ENCODE measurements around the gene ALDOA. TPM values are rescaled to one million over a fixed set of nuclear protein-coding genes. Genes with fewer than 3 reads are reported as not detected.

Gene ALDOA
- total and polyA plus RNA-seq, 9 of the 15 experiments (the other 6 are each of a cell fraction or from before 2014, with no cell fraction given): 311 to 2,224 (median 1,293) TPM

DNA sequence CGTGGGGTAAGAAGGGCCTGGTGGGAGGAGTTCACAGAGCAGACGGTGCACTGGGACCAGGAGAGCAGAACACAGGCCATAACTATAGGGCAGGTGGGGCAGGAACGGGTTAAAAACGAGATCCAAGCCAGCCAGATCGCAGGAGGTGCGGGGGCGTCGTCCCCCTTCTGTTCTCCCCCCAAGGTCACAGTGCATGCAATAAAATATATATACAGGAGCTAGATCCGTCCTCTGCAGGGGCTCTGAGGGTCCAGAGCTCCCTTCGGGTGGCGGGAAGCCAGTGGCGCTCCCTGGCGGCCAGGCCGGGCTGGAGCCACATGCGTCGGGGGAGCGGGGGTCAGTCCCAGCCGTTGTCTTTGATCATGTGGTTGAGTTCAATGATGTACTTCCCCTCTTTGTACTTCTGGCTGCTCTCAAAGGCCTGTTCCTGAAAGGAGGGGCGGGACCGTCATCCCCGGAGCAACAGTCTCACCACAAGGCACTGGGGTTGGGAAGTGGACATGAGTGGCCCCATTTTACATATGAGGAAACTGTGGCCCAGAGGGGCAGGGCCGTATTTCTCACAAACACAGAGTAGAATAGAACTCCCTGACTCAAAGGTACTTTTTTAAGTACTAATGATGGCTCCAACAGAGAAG lies 26.9 kb downstream of the ALDOA start (continued):
- TF ChIP-seq, protein P1, sequence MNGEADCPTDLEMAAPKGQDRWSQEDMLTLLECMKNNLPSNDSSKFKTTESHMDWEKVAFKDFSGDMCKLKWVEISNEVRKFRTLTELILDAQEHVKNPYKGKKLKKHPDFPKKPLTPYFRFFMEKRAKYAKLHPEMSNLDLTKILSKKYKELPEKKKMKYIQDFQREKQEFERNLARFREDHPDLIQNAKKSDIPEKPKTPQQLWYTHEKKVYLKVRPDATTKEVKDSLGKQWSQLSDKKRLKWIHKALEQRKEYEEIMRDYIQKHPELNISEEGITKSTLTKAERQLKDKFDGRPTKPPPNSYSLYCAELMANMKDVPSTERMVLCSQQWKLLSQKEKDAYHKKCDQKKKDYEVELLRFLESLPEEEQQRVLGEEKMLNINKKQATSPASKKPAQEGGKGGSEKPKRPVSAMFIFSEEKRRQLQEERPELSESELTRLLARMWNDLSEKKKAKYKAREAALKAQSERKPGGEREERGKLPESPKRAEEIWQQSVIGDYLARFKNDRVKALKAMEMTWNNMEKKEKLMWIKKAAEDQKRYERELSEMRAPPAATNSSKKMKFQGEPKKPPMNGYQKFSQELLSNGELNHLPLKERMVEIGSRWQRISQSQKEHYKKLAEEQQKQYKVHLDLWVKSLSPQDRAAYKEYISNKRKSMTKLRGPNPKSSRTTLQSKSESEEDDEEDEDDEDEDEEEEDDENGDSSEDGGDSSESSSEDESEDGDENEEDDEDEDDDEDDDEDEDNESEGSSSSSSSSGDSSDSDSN (IDR thresholded peaks at IDR 0.05; ENCODE audit: borderline replicate concordance in 1 of 2, low read depth in 2 of 2, low read length in 2 of 2): 0 out of 4 replicates have a peak, but pooled peaks of 1 of the 2 experiments have one; percentile 18
- TF ChIP-seq ZNF644 (tag; IDR thresholded peaks at IDR 0.05; ENCODE audit: low read depth) (peak; percentile 85; the same call in 1 of the 2 replicates), PCBP1 (IDR thresholded peaks at IDR 0.05; ENCODE audit: low read depth, low read length, poor library complexity, severe bottlenecking) (no peak), YY1 (IDR thresholded peaks at IDR 0.05; ENCODE audit: borderline replicate concordance in 1 of 3, control insufficient read depth in 1 of 3, extremely low read depth in 1 of 3, insufficient read depth in 3 of 3, insufficient read length in 1 of 3, insufficient replicate concordance in 2 of 3, low read depth in 1 of 3, low read length in 2 of 3) (peak in 2 of 3 experiments; percentile 18 to 73), ZNF311 (CRISPR knock-in tag; IDR thresholded peaks at IDR 0.05) (peak; percentile 98), GTF2F1 (IDR thresholded peaks at IDR 0.05; ENCODE audit: low read depth, low read length) (no peak), ZNF23 (CRISPR knock-in tag; IDR thresholded peaks at IDR 0.05) (peak; percentile 90), TEAD1 (CRISPR knock-in tag; IDR thresholded peaks at IDR 0.05) (peak; percentile 74 to 92)
- TF ChIP-seq, protein P2, sequence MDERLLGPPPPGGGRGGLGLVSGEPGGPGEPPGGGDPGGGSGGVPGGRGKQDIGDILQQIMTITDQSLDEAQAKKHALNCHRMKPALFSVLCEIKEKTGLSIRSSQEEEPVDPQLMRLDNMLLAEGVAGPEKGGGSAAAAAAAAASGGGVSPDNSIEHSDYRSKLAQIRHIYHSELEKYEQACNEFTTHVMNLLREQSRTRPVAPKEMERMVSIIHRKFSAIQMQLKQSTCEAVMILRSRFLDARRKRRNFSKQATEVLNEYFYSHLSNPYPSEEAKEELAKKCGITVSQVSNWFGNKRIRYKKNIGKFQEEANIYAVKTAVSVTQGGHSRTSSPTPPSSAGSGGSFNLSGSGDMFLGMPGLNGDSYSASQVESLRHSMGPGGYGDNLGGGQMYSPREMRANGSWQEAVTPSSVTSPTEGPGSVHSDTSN (CRISPR knock-in tag; IDR thresholded peaks at IDR 0.05; ENCODE audit: low read depth): no peak
- TF ChIP-seq, protein P2 (tag; conservative IDR thresholded peaks at IDR 0.05; ENCODE audit: low read depth): no peak
- TF ChIP-seq, protein P3, sequence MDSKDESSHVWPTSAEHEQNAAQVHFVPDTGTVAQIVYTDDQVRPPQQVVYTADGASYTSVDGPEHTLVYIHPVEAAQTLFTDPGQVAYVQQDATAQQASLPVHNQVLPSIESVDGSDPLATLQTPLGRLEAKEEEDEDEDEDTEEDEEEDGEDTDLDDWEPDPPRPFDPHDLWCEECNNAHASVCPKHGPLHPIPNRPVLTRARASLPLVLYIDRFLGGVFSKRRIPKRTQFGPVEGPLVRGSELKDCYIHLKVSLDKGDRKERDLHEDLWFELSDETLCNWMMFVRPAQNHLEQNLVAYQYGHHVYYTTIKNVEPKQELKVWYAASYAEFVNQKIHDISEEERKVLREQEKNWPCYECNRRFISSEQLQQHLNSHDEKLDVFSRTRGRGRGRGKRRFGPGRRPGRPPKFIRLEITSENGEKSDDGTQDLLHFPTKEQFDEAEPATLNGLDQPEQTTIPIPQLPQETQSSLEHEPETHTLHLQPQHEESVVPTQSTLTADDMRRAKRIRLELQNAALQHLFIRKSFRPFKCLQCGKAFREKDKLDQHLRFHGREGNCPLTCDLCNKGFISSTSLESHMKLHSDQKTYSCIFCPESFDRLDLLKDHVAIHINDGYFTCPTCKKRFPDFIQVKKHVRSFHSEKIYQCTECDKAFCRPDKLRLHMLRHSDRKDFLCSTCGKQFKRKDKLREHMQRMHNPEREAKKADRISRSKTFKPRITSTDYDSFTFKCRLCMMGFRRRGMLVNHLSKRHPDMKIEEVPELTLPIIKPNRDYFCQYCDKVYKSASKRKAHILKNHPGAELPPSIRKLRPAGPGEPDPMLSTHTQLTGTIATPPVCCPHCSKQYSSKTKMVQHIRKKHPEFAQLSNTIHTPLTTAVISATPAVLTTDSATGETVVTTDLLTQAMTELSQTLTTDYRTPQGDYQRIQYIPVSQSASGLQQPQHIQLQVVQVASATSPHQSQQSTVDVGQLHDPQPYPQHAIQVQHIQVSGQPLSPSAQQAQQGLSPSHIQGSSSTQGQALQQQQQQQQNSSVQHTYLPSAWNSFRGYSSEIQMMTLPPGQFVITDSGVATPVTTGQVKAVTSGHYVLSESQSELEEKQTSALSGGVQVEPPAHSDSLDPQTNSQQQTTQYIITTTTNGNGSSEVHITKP (IDR thresholded peaks at IDR 0.05; ENCODE audit: partially characterized antibody): peak; percentile 57
- TF ChIP-seq, protein P4, sequence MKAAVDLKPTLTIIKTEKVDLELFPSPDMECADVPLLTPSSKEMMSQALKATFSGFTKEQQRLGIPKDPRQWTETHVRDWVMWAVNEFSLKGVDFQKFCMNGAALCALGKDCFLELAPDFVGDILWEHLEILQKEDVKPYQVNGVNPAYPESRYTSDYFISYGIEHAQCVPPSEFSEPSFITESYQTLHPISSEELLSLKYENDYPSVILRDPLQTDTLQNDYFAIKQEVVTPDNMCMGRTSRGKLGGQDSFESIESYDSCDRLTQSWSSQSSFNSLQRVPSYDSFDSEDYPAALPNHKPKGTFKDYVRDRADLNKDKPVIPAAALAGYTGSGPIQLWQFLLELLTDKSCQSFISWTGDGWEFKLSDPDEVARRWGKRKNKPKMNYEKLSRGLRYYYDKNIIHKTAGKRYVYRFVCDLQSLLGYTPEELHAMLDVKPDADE (conservative IDR thresholded peaks at IDR 0.05; ENCODE audit: control insufficient read depth, low read depth, low read length): no peak
- TF ChIP-seq, protein P5, sequence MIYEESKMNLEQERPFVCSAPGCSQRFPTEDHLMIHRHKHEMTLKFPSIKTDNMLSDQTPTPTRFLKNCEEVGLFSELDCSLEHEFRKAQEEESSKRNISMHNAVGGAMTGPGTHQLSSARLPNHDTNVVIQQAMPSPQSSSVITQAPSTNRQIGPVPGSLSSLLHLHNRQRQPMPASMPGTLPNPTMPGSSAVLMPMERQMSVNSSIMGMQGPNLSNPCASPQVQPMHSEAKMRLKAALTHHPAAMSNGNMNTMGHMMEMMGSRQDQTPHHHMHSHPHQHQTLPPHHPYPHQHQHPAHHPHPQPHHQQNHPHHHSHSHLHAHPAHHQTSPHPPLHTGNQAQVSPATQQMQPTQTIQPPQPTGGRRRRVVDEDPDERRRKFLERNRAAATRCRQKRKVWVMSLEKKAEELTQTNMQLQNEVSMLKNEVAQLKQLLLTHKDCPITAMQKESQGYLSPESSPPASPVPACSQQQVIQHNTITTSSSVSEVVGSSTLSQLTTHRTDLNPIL (CRISPR knock-in tag; IDR thresholded peaks at IDR 0.05): peak; percentile 85; the same call in 1 of the 2 replicates

Data from K562 (cell line).